Suprapubic skin (tissue), 4 donors: Measurements from ENCODE around the gene MYD88.

Experiments used
- CTCF ChIP-seq, 2 donors: fragments of 200-600 bp in 1 of 2; fragments of 450-650 bp in 1 of 2; sonication (generic) in 1 of 2; IDR thresholded peaks; one replicate each; pipeline ENCODE4 v1.5.1; 2016 to 2019; ENCODE audit warnings: antibody characterized with exemption in 2 of 2, mild to moderate bottlenecking in 1 of 2, moderate library complexity in 1 of 2
- EP300 ChIP-seq: sonication (generic); formaldehyde crosslinking; IDR thresholded peaks from one replicate; pipeline ENCODE4 v1.6.1; 2017; ENCODE audit warnings: antibody characterized with exemption
- POLR2A ChIP-seq, 2 donors: fragments of 450-650 bp; IDR thresholded peaks; one replicate each; pipeline ENCODE4 v1.6.1; 2017; ENCODE audit warnings: antibody characterized with exemption in 2 of 2, mild to moderate bottlenecking in 2 of 2, moderate library complexity in 2 of 2
- POLR2AphosphoS5 ChIP-seq, 3 donors: sonication (generic); formaldehyde crosslinking; IDR thresholded peaks; one replicate each; pipeline ENCODE4 v1.6.1; 2017; ENCODE audit warnings: antibody characterized with exemption in 3 of 3

DNA sequence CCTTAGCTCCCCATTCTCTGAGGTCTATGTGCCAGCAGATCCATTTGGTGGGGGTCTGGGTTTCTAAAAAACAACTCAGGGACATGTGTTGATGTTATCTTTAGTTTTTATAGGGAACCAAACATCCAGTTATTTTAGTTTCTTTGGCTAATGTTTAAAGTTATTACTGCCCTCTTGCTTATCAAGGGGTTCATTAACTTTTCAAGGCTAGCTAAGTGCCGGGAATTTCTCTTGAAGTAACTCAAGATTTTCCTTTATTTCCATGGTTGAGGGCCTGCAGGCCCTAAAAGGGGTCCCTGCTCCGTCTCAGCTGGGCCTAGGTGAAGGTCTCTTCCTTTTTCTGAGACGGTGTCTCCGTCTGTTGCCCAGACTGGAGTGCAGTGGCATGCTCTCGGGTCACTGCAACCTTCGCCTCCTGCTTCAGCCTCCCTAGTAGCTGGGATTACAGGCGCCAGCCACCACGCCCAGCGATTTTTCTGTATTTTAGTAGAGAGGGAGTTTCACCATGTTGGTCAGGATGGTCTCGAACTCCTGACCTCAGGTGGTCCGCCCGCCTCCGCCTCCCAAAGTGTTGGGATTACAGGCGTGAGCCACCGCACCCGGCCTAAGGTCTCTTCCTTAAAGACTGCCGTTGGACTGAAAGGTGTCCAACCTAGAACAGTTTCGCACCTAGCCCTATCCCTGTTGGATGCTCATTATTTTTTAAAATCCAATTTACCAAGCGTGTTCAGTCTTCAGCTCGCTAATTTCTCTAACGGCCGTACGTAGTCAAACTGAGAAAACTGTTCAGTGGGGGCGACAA is 25.6 kb downstream of the MYD88 start:
- no peak for TF ChIP-seq CTCF (IDR thresholded peaks at IDR 0.05)
- no peak for TF ChIP-seq POLR2A (IDR thresholded peaks at IDR 0.05)
- no peak for TF ChIP-seq POLR2AphosphoS5 (IDR thresholded peaks at IDR 0.05)
- TF ChIP-seq EP300: no peak
